ENCODE measurements around the gene ITGB2. TPM values are rescaled to one million over a fixed set of nuclear protein-coding genes. Genes with fewer than 3 reads are reported as not detected.

The ITGB2 gene
- total RNA-seq, 6 experiments from 2014 or later = 12.9 to 61.8 (median 36.6) TPM

GRCh38 chr21:44886113-44887075 is 34.3 kb downstream of the ITGB2 start:
- intact Hi-C loops (cut with DNase I) = no loop called here
- peaks cover 0 to 16% (median 8%) of the 10 kb centered on the region in 4 donors for H3K4me1 ChIP-seq
- H3K27ac ChIP-seq = peak overlapping the region in 1 of 3 donors; percentile 34
- H3K4me3 ChIP-seq = no peak overlapping the region
- WGBS (ENCODE audit: insufficient coverage, low coverage, low lambda C conversion rate, missing lambda C conversion rate) = 77% methylated on average over 12 of the region's 44 CpGs
- no peaks in the 10 kb centered on the region for H3K27me3 ChIP-seq
- ATAC-seq (no peak), DNase-seq (peak; percentile 17 to 47 (median 44))
- H3K36me3 ChIP-seq = no peaks in the 10 kb centered on the region
- no peak for TF ChIP-seq CTCF (IDR thresholded peaks at IDR 0.05)
- TF ChIP-seq POLR2A (IDR thresholded peaks at IDR 0.05) = no peak
- H3K9me3 ChIP-seq = no peaks in the 10 kb centered on the region

GRCh38 chr21:44885615-44886014 is 35.1 kb downstream of the ITGB2 start:
- 19% methylated on average over 3 of the region's 11 CpGs for whole genome bisulfite sequencing (ENCODE audit: insufficient coverage, low coverage, low lambda C conversion rate, missing lambda C conversion rate)
- Histone ChIP-seq H3K9me3 (no peaks in the 10 kb centered on the region), H3K36me3 (no peaks in the 10 kb centered on the region), H3K27ac (peak overlapping the region in 2 of 3 donors; percentile 34 to 44), H3K4me3 (no peak overlapping the region), H3K27me3 (no peaks in the 10 kb centered on the region), H3K4me1 (peaks cover 0 to 16% (median 8%) of the 10 kb centered on the region in 4 donors)
- TF ChIP-seq POLR2A (IDR thresholded peaks at IDR 0.05) (no peak), CTCF (IDR thresholded peaks at IDR 0.05) (no peak)
- DNase-seq (peak; percentile 79 to 90 (median 88)), ATAC-seq (peak; percentile 81 to 86 (median 83))
- intact Hi-C loops (cut with DNase I) = no loop called here

GRCh38 chr21:44884097-44884496 is 36.6 kb downstream of the ITGB2 start:
- WGBS (ENCODE audit: insufficient coverage, low coverage, low lambda C conversion rate, missing lambda C conversion rate) = 14% methylated on average over 2 of the region's 7 CpGs
- peak; percentile 24 to 49 (median 46) for DNase-seq
- peak in 1 of 4 donors; percentile 2 for ATAC-seq

GRCh38 chr21:44883250-44883649 is 37.4 kb downstream of the ITGB2 start:
- Histone ChIP-seq H3K4me3 (no peak overlapping the region), H3K9me3 (no peaks in the 10 kb centered on the region), H3K27me3 (no peaks in the 10 kb centered on the region), H3K4me1 (peaks cover 0 to 26% (median 13%) of the 10 kb centered on the region in 4 donors), H3K36me3 (no peaks in the 10 kb centered on the region), H3K27ac (no peak overlapping the region)
- peak; percentile 19 to 46 (median 44) for DNase-seq
- no peak for ATAC-seq
- WGBS (ENCODE audit: insufficient coverage, low coverage, low lambda C conversion rate, missing lambda C conversion rate) = 73% methylated on average over 3 of the region's 11 CpGs
- TF ChIP-seq CTCF (IDR thresholded peaks at IDR 0.05) (no peak), POLR2A (IDR thresholded peaks at IDR 0.05) (no peak)
- intact Hi-C loops (cut with DNase I) = no loop called here

More at GRCh38 chr21:44884097-44884496, 36.6 kb downstream of the ITGB2 start:
- intact Hi-C loops (cut with DNase I) = no loop called here
- H3K9me3 ChIP-seq = no peaks in the 10 kb centered on the region
- no peaks in the 10 kb centered on the region for H3K27me3 ChIP-seq
- H3K36me3 ChIP-seq = no peaks in the 10 kb centered on the region
- no peak for TF ChIP-seq POLR2A (IDR thresholded peaks at IDR 0.05)
- TF ChIP-seq CTCF (IDR thresholded peaks at IDR 0.05) = no peak
- H3K27ac ChIP-seq = no peak overlapping the region
- H3K4me3 ChIP-seq = no peak overlapping the region
- peaks cover 0 to 18% (median 8%) of the 10 kb centered on the region in 4 donors for H3K4me1 ChIP-seq
